GM12891 (cell line): Measurements from ENCODE around the gene ING1.
A peak's percentile ranks its signal among the peaks of the same experiment; 100 is the strongest.
"Not testable (repeated sequence)": the region's sequence is repeated elsewhere in the genome, so short reads cannot be mapped to it uniquely, and the experiment has no call there.

Experiments
- DNase-seq: peaks from one replicate; pipeline ENCODE4 v3.0.0; 2011; ENCODE audit warnings: low spot score; ENCODE audit not compliant: insufficient read length
- FAIRE-seq: peaks from 2 replicates; lab custom pipeline; 2011; peaks lifted over from hg19 to GRCh38; lab: Jason Lieb, UNC
- PAX5 ChIP-seq: IDR thresholded peaks from 2 replicates; pipeline ENCODE4 v1.6.1; 2011; ENCODE audit warnings: low read length, moderate library complexity, mild to moderate bottlenecking; ENCODE audit not compliant: insufficient read depth, severe bottlenecking
- POLR2A ChIP-seq: IDR thresholded peaks from 2 replicates; pipeline ENCODE4 v1.6.1; 2011; ENCODE audit warnings: low read depth, low read length, control low read depth
- POLR2AphosphoS5 ChIP-seq: IDR thresholded peaks from 2 replicates; pipeline ENCODE4 v1.6.1; 2011; ENCODE audit warnings: low read depth, low read length, control low read depth
- POU2F2 ChIP-seq: IDR thresholded peaks from 2 replicates; pipeline ENCODE4 v1.6.1; 2011; ENCODE audit warnings: low read depth, mild to moderate bottlenecking, control low read depth, low read length, moderate library complexity
- SPI1 ChIP-seq: IDR thresholded peaks from 2 replicates; pipeline ENCODE4 v1.6.1; 2011; ENCODE audit warnings: low read depth, low read length, control low read depth
- TAF1 ChIP-seq: IDR thresholded peaks from 2 replicates; pipeline ENCODE4 v1.6.1; 2011; ENCODE audit warnings: low read depth, low read length, control low read depth

The ING1 gene

DNA sequence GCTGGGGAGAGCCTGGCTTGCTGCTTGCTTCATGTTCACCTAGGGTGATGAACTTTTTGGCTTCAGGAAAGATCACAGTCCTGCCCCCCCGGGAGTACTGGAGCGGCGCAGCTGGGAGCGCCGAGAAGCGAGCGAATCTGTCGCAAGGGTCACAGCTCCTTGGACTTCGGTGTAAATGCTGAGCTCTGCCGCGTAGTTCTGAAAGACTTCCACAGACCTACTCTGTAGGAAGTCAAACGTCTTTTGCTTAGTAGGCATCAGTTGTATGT is 2.7 kb downstream of the ING1 start:
- no peak for DNase-seq
- peak; percentile 13 for FAIRE-seq
- no peak for TF ChIP-seq POU2F2
- no peak for TF ChIP-seq POLR2AphosphoS5
- no peak for TF ChIP-seq SPI1
- no peak for TF ChIP-seq TAF1
- no peak for TF ChIP-seq POLR2A
- no peak for TF ChIP-seq PAX5

DNA sequence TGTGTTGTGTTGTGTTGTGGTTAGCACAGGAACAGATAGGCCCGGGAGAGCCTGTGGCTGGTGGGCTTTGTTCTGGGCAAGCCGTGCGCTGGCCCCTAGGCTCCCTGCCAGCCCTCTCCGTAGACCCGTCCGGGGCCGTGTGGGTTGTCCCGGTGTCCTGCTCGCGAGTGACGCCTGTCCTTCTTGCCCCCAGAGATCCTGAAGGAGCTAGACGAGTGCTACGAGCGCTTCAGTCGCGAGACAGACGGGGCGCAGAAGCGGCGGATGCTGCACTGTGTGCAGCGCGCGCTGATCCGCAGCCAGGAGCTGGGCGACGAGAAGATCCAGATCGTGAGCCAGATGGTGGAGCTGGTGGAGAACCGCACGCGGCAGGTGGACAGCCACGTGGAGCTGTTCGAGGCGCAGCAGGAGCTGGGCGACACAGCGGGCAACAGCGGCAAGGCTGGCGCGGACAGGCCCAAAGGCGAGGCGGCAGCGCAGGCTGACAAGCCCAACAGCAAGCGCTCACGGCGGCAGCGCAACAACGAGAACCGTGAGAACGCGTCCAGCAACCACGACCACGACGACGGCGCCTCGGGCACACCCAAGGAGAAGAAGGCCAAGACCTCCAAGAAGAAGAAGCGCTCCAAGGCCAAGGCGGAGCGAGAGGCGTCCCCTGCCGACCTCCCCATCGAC is 5.7 kb downstream of the ING1 start:
- TF ChIP-seq POLR2A (no peak), POLR2AphosphoS5 (no peak), PAX5 (no peak), TAF1 (no peak)
- no peak for DNase-seq
- FAIRE-seq = no peak

DNA sequence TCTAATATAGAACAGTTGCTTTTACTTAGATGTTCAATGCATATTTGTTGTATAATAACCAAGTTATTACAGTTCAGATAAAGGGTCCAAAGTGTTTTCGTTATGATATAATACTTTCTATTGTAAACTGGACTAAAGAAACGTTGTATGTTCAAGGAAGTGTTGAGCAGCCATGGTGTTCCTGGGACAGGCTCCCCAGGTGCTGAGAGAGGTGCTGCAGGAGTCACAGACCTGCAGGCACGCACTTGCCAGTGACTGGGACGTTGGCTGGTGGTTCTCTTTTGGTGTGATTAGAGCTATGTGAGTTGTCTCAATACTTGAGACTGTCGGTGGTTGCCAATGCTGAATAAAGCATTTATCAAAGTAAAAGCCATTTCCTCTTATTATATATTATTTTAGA is 9.5 kb downstream of the ING1 start:
- DNase-seq (no peak), FAIRE-seq (no peak)
- TF ChIP-seq PAX5 = no peak

DNA sequence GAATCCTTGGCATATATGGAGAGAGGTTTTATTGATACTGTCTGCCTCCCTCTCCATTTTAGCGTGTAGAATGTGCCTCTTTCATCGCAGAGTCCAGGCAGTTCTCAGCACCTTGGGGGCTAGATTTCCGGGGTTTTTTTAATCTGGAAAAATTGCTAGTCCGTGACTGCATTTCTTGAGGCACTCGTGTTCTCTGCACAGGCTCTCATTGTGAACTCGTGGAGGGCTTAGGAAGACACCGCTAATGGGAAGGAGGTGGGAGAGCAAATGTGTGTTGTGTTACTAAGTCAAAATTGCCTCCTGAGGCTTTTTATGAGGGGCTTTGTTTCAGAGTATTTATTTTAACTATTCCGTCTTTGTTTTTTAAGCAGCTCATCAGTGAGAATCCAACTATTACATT is 10.1 kb downstream of the ING1 start:
- TF ChIP-seq POLR2AphosphoS5 (no peak), SPI1 (no peak), PAX5 (no peak), POLR2A (no peak), TAF1 (no peak), POU2F2 (no peak)
- DNase-seq = no peak
- FAIRE-seq = no peak

DNA sequence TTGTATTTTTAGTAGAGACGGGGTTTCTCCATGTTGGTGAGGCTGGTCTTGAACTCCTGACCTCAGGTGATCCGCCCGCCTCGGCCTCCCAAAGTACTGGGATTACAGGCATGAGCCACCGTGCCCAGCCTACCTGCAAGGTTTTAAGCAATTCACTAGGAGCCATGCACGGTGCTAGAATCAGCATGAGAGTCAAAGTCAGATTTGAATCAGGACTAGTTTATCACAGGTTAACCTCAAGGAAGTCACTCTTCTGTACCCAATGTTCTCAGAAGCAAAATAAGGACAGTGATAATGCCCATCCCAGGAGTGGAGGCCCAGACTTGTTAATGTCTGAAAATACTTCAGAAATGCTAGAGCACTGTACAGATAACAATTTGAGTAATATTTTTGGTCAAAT is 12.7 kb downstream of the ING1 start:
- FAIRE-seq, DNase-seq: not testable (repeated sequence)

- TF ChIP-seq POLR2A = no peak
- no peak for FAIRE-seq
- DNase-seq = no peak
Measured at GRCh38 chr13:110726726-110727125, 13.2 kb downstream of the ING1 start.

DNA sequence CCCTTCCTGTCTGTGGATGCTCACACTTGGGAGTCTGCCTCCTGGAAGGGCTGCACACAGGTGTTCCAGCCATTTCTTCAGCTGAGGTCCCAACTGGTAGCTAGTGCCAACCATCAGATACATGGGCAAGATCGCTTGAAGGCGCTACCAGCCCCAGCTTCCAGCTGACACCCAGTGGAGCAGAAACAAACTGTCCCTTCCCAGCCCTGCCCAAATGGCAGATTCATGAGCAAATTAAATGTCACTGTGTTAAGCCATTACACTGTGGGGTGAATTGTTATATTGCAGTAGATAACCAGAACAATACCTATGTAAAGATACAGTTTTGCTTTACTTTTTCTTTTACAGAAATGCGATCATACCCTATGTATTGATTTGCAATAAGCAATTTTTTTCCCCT is 17.6 kb downstream of the ING1 start:
- FAIRE-seq (no peak), DNase-seq (no peak)
- TF ChIP-seq POLR2AphosphoS5 (no peak), PAX5 (no peak), POU2F2 (no peak), POLR2A (no peak), SPI1 (no peak), TAF1 (no peak)

GRCh38 chr13:110734561-110734960 is 21.1 kb downstream of the ING1 start:
- no peak for DNase-seq
- no peak for TF ChIP-seq POLR2A
- TF ChIP-seq PAX5 = no peak
- TF ChIP-seq TAF1 = no peak
- TF ChIP-seq POLR2AphosphoS5 = no peak
- no peak for TF ChIP-seq SPI1
- TF ChIP-seq POU2F2 = no peak
- no peak for FAIRE-seq

- FAIRE-seq (no peak), DNase-seq (no peak)
- TF ChIP-seq SPI1 (no peak), POLR2A (no peak)
Measured at GRCh38 chr13:110737555-110737954, 24.1 kb downstream of the ING1 start.

DNA sequence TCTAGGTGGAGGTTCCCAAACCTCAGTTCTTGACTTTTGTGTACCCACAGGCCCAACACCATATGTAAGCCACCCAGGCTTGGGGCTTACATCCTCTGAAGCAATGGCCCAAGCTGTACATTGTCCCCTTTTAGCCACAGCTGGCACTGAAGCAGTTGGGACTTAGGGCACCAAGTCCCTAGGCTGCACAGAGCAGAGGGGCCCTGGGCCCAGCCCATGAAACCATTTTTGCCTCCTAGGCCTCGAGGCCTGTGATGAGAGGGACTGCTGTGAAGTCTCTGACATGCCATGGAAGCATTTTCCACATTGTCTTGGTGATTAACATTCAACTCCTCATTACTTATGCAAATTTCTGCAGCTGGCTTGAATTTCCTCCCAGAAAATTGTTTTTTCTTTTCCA is 30.2 kb downstream of the ING1 start:
- FAIRE-seq (no peak), DNase-seq (no peak)
- TF ChIP-seq POLR2AphosphoS5 (no peak), TAF1 (no peak), POLR2A (no peak), SPI1 (no peak), PAX5 (no peak), POU2F2 (no peak)

DNA sequence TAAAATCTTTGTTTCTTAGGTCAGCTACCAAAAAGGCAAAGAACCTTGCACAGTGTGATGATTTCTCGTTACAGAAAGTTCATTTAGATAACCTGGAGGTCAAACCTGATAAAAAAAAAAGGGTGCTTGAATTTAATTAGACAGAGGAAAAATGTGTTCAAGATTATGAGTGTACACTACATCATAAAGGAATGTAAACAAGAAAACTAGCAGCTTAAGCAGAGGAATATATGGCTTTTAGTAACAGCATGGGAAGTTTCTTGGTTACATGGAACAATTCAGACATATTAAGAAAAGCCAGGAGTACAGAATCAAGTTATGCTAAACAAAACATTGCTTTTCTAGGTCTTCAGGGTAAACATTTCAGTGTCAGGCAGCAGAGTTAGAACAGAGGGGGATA is 32.9 kb downstream of the ING1 start:
- DNase-seq = no peak
- TF ChIP-seq TAF1 (no peak), POLR2A (no peak), SPI1 (no peak), POLR2AphosphoS5 (no peak), PAX5 (no peak), POU2F2 (no peak)
- no peak for FAIRE-seq
